ENCODE measurements around the gene RASGRF1.

- TF ChIP-seq CTCF (IDR thresholded peaks at IDR 0.05; ENCODE audit: insufficient read depth, low read length) (no peak), POLR2AphosphoS5 (IDR thresholded peaks at IDR 0.05; ENCODE audit: low read depth) (no peak)
Observed at GRCh38 chr15:79003896-79004295, 86.7 kb downstream of the RASGRF1 start.
